WTC11 (cell line): ENCODE data around the gene MIER2. TPM values are rescaled to one million over a fixed set of nuclear protein-coding genes. Genes with fewer than 3 reads are reported as not detected.

Experiments
- ATAC-seq: fragments of 200-7000 bp; cut with Tn5 transposase; 2 replicates; pipeline ENCODE4 v1.10.0; 2021; ENCODE audit warnings: mild to moderate bottlenecking, moderate library complexity
- CTCF ChIA-PET: fragments of 300-600 bp; sonication (Branson Sonifier 250); formaldehyde crosslinking; loops from one replicate; lab custom pipeline; 2021; ENCODE audit warnings: antibody characterized with exemption; lab: Charles Lee
- POLR2A ChIA-PET: fragments of 350-600 bp; sonication (Branson Sonifier 250); formaldehyde crosslinking; loops from one replicate; lab custom pipeline; 2021; ENCODE audit warnings: antibody characterized with exemption; lab: Charles Lee
- DNase-seq: peaks from one replicate; pipeline ENCODE4 v3.0.0; 2021; ENCODE audit warnings: low spot score
- H3K27ac Mint-ChIP-seq: 2 replicates; pipeline ENCODE4 v1.8.0; 2021; ENCODE audit warnings: mixed read lengths
- H3K27me3 Mint-ChIP-seq: 2 replicates; pipeline ENCODE4 v1.8.0; 2021; ENCODE audit warnings: low read depth, mild to moderate bottlenecking, moderate library complexity, mixed read lengths
- H3K36me3 Mint-ChIP-seq: 2 replicates; pipeline ENCODE4 v1.8.0; 2021; ENCODE audit warnings: mixed read lengths
- H3K4me1 Mint-ChIP-seq: 2 replicates; pipeline ENCODE4 v1.8.0; 2022; ENCODE audit warnings: mixed read lengths
- H3K4me3 Mint-ChIP-seq: 2 replicates; pipeline ENCODE4 v1.8.0; 2021; ENCODE audit warnings: mild to moderate bottlenecking, moderate library complexity, mixed read lengths
- H3K9me3 Mint-ChIP-seq: 2 replicates; pipeline ENCODE4 v1.8.0; 2021; ENCODE audit warnings: mixed read lengths
- AR ChIP-seq: fragments of 250-450 bp; sonication (Bioruptor Pico); IDR thresholded peaks from 2 replicates; pipeline ENCODE4 v1.9.0; 2021; ENCODE audit warnings: mild to moderate bottlenecking
- ATF3 ChIP-seq: sonication (generic); formaldehyde crosslinking; conservative IDR thresholded peaks from 2 replicates; pipeline ENCODE4 v1.8.1; 2022; ENCODE audit warnings: mild to moderate bottlenecking, missing genetic modification reagents
- EMX1 ChIP-seq: fragments of 250-450 bp; sonication (Bioruptor Pico); IDR thresholded peaks from 2 replicates; pipeline ENCODE4 v1.8.0; 2021; ENCODE audit warnings: mild to moderate bottlenecking
- FOXJ3 ChIP-seq: sonication (generic); formaldehyde crosslinking; IDR thresholded peaks from 2 replicates; pipeline ENCODE4 v1.9.0; 2021; ENCODE audit warnings: missing genetic modification reagents, mild to moderate bottlenecking, borderline replicate concordance
- HMGXB4 ChIP-seq: sonication (generic); formaldehyde crosslinking; IDR thresholded peaks from 2 replicates; pipeline ENCODE4 v1.8.1; 2023; ENCODE audit warnings: mild to moderate bottlenecking, moderate library complexity, missing genetic modification reagents
- NFYB ChIP-seq: sonication (generic); formaldehyde crosslinking; conservative IDR thresholded peaks from 2 replicates; pipeline ENCODE4 v1.8.0; 2022; ENCODE audit warnings: low read depth, missing genetic modification reagents
- RELA ChIP-seq: sonication (generic); formaldehyde crosslinking; IDR thresholded peaks from 2 replicates; pipeline ENCODE4 v1.8.1; 2022; ENCODE audit warnings: missing genetic modification reagents, mild to moderate bottlenecking, borderline replicate concordance
- RORB ChIP-seq: fragments of 250-450 bp; sonication (Bioruptor Pico); IDR thresholded peaks from 2 replicates; pipeline ENCODE4 v1.9.0; 2021; ENCODE audit warnings: mild to moderate bottlenecking
- TCF7 ChIP-seq: sonication (generic); formaldehyde crosslinking; IDR thresholded peaks from 2 replicates; pipeline ENCODE4 v1.8.0; 2022; ENCODE audit warnings: mild to moderate bottlenecking, low read depth, missing genetic modification reagents, moderate library complexity
- USF2 ChIP-seq: sonication (generic); formaldehyde crosslinking; IDR thresholded peaks from 2 replicates; pipeline ENCODE4 v1.8.1; 2023; ENCODE audit warnings: mild to moderate bottlenecking, missing genetic modification reagents, moderate library complexity
- ZBTB43 ChIP-seq: sonication (generic); formaldehyde crosslinking; IDR thresholded peaks from 2 replicates; pipeline ENCODE4 v1.8.1; 2023; ENCODE audit warnings: mild to moderate bottlenecking, missing genetic modification reagents
- ZNF281 ChIP-seq: sonication (generic); formaldehyde crosslinking; IDR thresholded peaks from 2 replicates; pipeline ENCODE4 v1.8.0; 2023; ENCODE audit warnings: mild to moderate bottlenecking, missing genetic modification reagents
- total RNA-seq: library from RNA; stranded (reverse); gene quantifications from 3 replicates; pipeline ENCODE4 v1.2.3, GENCODE V29; 2021

MIER2 gene
- total RNA-seq, 1 experiment from 2014 or later, result 56.3 TPM

GRCh38 chr19:326871-327270 is 17.7 kb downstream of the MIER2 start (continued):
- TF ChIP-seq AR (CRISPR knock-in tag), result no peak

GRCh38 chr19:325937-326565 is 18.5 kb downstream of the MIER2 start:
- no peak overlapping the region for H3K4me3 Mint-ChIP-seq
- ChIA-PET CTCF (no interaction called here), POLR2A (no interaction called here)
- peaks cover 61% of the 10 kb centered on the region for H3K36me3 Mint-ChIP-seq
- H3K27ac Mint-ChIP-seq, result no peak overlapping the region
- ATAC-seq, result no peak
- H3K27me3 Mint-ChIP-seq, result no peaks in the 10 kb centered on the region
- TF ChIP-seq EMX1 (CRISPR knock-in tag), result no peak
- no peak for TF ChIP-seq NFYB (CRISPR knock-in tag)
- TF ChIP-seq USF2 (CRISPR knock-in tag), result no peak
- TF ChIP-seq ZNF281 (CRISPR knock-in tag), result no peak
- TF ChIP-seq TCF7 (CRISPR knock-in tag), result no peak
- no peak for TF ChIP-seq RORB (CRISPR knock-in tag)
- no peaks in the 10 kb centered on the region for H3K4me1 Mint-ChIP-seq
- peaks cover 7% of the 10 kb centered on the region for H3K9me3 Mint-ChIP-seq
- no peak for DNase-seq

- Mint-ChIP-seq H3K9me3 (peaks cover 9% of the 10 kb centered on the region), H3K27me3 (peaks cover 3% of the 10 kb centered on the region; the same call in 1 of the 2 replicates), H3K4me1 (no peaks in the 10 kb centered on the region), H3K27ac (no peak overlapping the region), H3K4me3 (no peak overlapping the region), H3K36me3 (peaks cover 61% of the 10 kb centered on the region)
- ChIA-PET CTCF (no interaction called here), POLR2A (no interaction called here)
- ATAC-seq (no peak), DNase-seq (no peak)
- no peak for TF ChIP-seq ATF3 (CRISPR knock-in tag)
- TF ChIP-seq ZBTB43, result no peak
- no peak for TF ChIP-seq HMGXB4 (CRISPR knock-in tag)
- no peak for TF ChIP-seq FOXJ3 (CRISPR knock-in tag)
- TF ChIP-seq RELA (CRISPR knock-in tag), result no peak
- TF ChIP-seq, all 79 proteins: peak for 0
Measured at GRCh38 chr19:325173-325936, 19.2 kb downstream of the MIER2 start.
